Activated CD8-positive, alpha-beta T cell treated with anti-CD3 and anti-CD28 coated beads, Interleukin-2, amount 10 ng/mL, durations not matched to agents 7 days and 5 days (primary cell): Measurements from ENCODE around the gene OPRM1. TPM values are rescaled to one million over a fixed set of nuclear protein-coding genes. Genes with fewer than 3 reads are reported as not detected.
"Not testable (repeated sequence)": the region's sequence is repeated elsewhere in the genome, so short reads cannot be mapped to it uniquely, and the experiment has no call there.

Experiments
- ATAC-seq: fragments of 150-1000 bp; cut with Tn5 transposase; one replicate; pipeline ENCODE4 v1.10.0; 2021; ENCODE audit warnings: moderate library complexity
- CTCF ChIA-PET: fragments of 350-600 bp; sonication (Branson Sonifier 250); formaldehyde crosslinking; loops from one replicate; lab custom pipeline; 2021; ENCODE audit warnings: antibody characterized with exemption; lab: Charles Lee
- POLR2A ChIA-PET: fragments of 350-600 bp; sonication (Branson Sonifier 250); formaldehyde crosslinking; loops from one replicate; lab custom pipeline; 2021; ENCODE audit warnings: antibody characterized with exemption; lab: Charles Lee
- DNase-seq: peaks from one replicate; pipeline ENCODE4 v3.0.0-alpha.2; 2020
- H3K27ac Mint-ChIP-seq: one replicate; pipeline ENCODE4 v1.8.0; 2021; ENCODE audit warnings: mild to moderate bottlenecking, mixed read lengths
- H3K27me3 Mint-ChIP-seq: one replicate; pipeline ENCODE4 v1.8.0; 2021; ENCODE audit warnings: low read depth, mixed read lengths
- H3K36me3 Mint-ChIP-seq: one replicate; pipeline ENCODE4 v1.8.0; 2021; ENCODE audit warnings: low read depth, mixed read lengths
- H3K4me1 Mint-ChIP-seq: one replicate; pipeline ENCODE4 v1.8.0; 2021; ENCODE audit warnings: low read depth, mixed read lengths
- H3K4me3 Mint-ChIP-seq: one replicate; pipeline ENCODE4 v1.8.0; 2021; ENCODE audit warnings: mild to moderate bottlenecking, mixed read lengths
- H3K9me3 Mint-ChIP-seq: one replicate; pipeline ENCODE4 v1.8.0; 2022; ENCODE audit warnings: mixed read lengths; ENCODE audit not compliant: insufficient read depth
- total RNA-seq, 2 experiments: library from RNA; stranded (reverse); gene quantifications; one replicate each; pipeline ENCODE4 v1.2.3, GENCODE V29; 2021

The OPRM1 gene
- total RNA-seq, 2 experiments from 2014 or later, result not detected

- CTCF ChIA-PET, result no interaction called here
- Mint-ChIP-seq H3K9me3 (no peaks in the 10 kb centered on the region), H3K27me3 (no peaks in the 10 kb centered on the region), H3K4me1 (no peaks in the 10 kb centered on the region), H3K4me3 (no peak overlapping the region), H3K27ac (no peak overlapping the region), H3K36me3 (no peaks in the 10 kb centered on the region)
- ATAC-seq, result no peak
- POLR2A ChIA-PET, result no interaction called here
- DNase-seq, result no peak
These were observed 14.1 kb downstream of the OPRM1 start for GRCh38 chr6:154053141-154053540.

GRCh38 chr6:154056536-154056935, 17.5 kb downstream of the OPRM1 start:
- Mint-ChIP-seq H3K9me3 (no peaks in the 10 kb centered on the region), H3K4me3 (no peak overlapping the region), H3K4me1 (no peaks in the 10 kb centered on the region), H3K36me3 (no peaks in the 10 kb centered on the region), H3K27me3 (peaks cover 3% of the 10 kb centered on the region), H3K27ac (no peak overlapping the region)
- DNase-seq, result no peak
- POLR2A ChIA-PET, result no interaction called here
- ATAC-seq, result no peak
- CTCF ChIA-PET, result no interaction called here

- no peaks in the 10 kb centered on the region for H3K4me1 Mint-ChIP-seq
- H3K36me3 Mint-ChIP-seq, result no peaks in the 10 kb centered on the region
- H3K27me3 Mint-ChIP-seq, result peaks cover 3% of the 10 kb centered on the region
- no peak overlapping the region for H3K27ac Mint-ChIP-seq
- CTCF ChIA-PET, result no interaction called here
- POLR2A ChIA-PET, result no interaction called here
- DNase-seq (no peak), ATAC-seq (no peak)
- no peaks in the 10 kb centered on the region for H3K9me3 Mint-ChIP-seq
- H3K4me3 Mint-ChIP-seq, result no peak overlapping the region
These were observed 18.1 kb downstream of the OPRM1 start for GRCh38 chr6:154057098-154057497.

- POLR2A ChIA-PET, result no interaction called here
- Mint-ChIP-seq H3K4me3 (no peak overlapping the region), H3K4me1 (no peaks in the 10 kb centered on the region), H3K9me3 (no peaks in the 10 kb centered on the region), H3K36me3 (no peaks in the 10 kb centered on the region), H3K27me3 (peaks cover 3% of the 10 kb centered on the region), H3K27ac (no peak overlapping the region)
- CTCF ChIA-PET, result no interaction called here
- ATAC-seq, result no peak
- no peak for DNase-seq
These were observed 20.1 kb downstream of the OPRM1 start for GRCh38 chr6:154058963-154059680.

- Mint-ChIP-seq H3K9me3 (no peaks in the 10 kb centered on the region), H3K36me3 (no peaks in the 10 kb centered on the region), H3K27ac (no peak overlapping the region), H3K4me3 (no peak overlapping the region), H3K27me3 (peaks cover 3% of the 10 kb centered on the region), H3K4me1 (no peaks in the 10 kb centered on the region)
- ChIA-PET POLR2A (no interaction called here), CTCF (no interaction called here)
- ATAC-seq (no peak), DNase-seq (no peak)
These were observed 21.0 kb downstream of the OPRM1 start for GRCh38 chr6:154060076-154060475.

- DNase-seq, result no peak
- no peaks in the 10 kb centered on the region for H3K36me3 Mint-ChIP-seq
- H3K27ac Mint-ChIP-seq, result no peak overlapping the region
- H3K27me3 Mint-ChIP-seq, result no peaks in the 10 kb centered on the region
- no peaks in the 10 kb centered on the region for H3K9me3 Mint-ChIP-seq
- ChIA-PET POLR2A (no interaction called here), CTCF (no interaction called here)
- H3K4me1 Mint-ChIP-seq, result no peaks in the 10 kb centered on the region
- no peak overlapping the region for H3K4me3 Mint-ChIP-seq
- ATAC-seq, result no peak
These were observed 31.0 kb downstream of the OPRM1 start for GRCh38 chr6:154070041-154070440.

- H3K36me3 Mint-ChIP-seq, result no peaks in the 10 kb centered on the region
- H3K27me3 Mint-ChIP-seq, result no peaks in the 10 kb centered on the region
- ChIA-PET CTCF (interaction anchor here (0.6 kb wide), 1 partner anchor 21 kb away, joined by 3 read pairs; no protein-coding TSS in a partner anchor), POLR2A (no interaction called here)
- H3K27ac Mint-ChIP-seq, result no peak overlapping the region
- no peaks in the 10 kb centered on the region for H3K4me1 Mint-ChIP-seq
- DNase-seq (no peak), ATAC-seq (no peak)
- no peak overlapping the region for H3K4me3 Mint-ChIP-seq
- no peaks in the 10 kb centered on the region for H3K9me3 Mint-ChIP-seq
These were observed 31.6 kb downstream of the OPRM1 start for GRCh38 chr6:154070657-154071056.

GRCh38 chr6:154071236-154071635, 32.2 kb downstream of the OPRM1 start:
- Mint-ChIP-seq H3K9me3 (no peaks in the 10 kb centered on the region), H3K4me3 (no peak overlapping the region), H3K4me1 (no peaks in the 10 kb centered on the region), H3K27me3 (no peaks in the 10 kb centered on the region), H3K36me3 (no peaks in the 10 kb centered on the region), H3K27ac (no peak overlapping the region)
- DNase-seq (no peak), ATAC-seq (no peak)
- CTCF ChIA-PET, result interaction anchor here (0.6 kb wide), 1 partner anchor 20 kb away, joined by 3 read pairs; no protein-coding TSS in a partner anchor
- POLR2A ChIA-PET, result no interaction called here

- POLR2A ChIA-PET, result no interaction called here
- ATAC-seq (no peak), DNase-seq (no peak)
- Mint-ChIP-seq H3K36me3 (no peaks in the 10 kb centered on the region), H3K4me3 (no peak overlapping the region), H3K27me3 (no peaks in the 10 kb centered on the region), H3K4me1 (no peaks in the 10 kb centered on the region), H3K9me3 (no peaks in the 10 kb centered on the region), H3K27ac (no peak overlapping the region)
- CTCF ChIA-PET, result no interaction called here
These were observed 32.7 kb downstream of the OPRM1 start for GRCh38 chr6:154071711-154072110.

GRCh38 chr6:154078596-154078995, 39.6 kb downstream of the OPRM1 start:
- H3K4me1 Mint-ChIP-seq, H3K27me3 Mint-ChIP-seq, CTCF ChIA-PET, ATAC-seq, POLR2A ChIA-PET, H3K9me3 Mint-ChIP-seq, DNase-seq, H3K4me3 Mint-ChIP-seq, H3K27ac Mint-ChIP-seq, H3K36me3 Mint-ChIP-seq: not testable (repeated sequence)

- ChIA-PET CTCF (no interaction called here), POLR2A (no interaction called here)
- Mint-ChIP-seq H3K27me3 (no peaks in the 10 kb centered on the region), H3K4me3 (no peak overlapping the region), H3K4me1 (no peaks in the 10 kb centered on the region), H3K27ac (no peak overlapping the region), H3K9me3 (no peaks in the 10 kb centered on the region), H3K36me3 (no peaks in the 10 kb centered on the region)
- no peak for ATAC-seq
- DNase-seq, result no peak
These were observed 41.6 kb downstream of the OPRM1 start for GRCh38 chr6:154080461-154081189.

- no peaks in the 10 kb centered on the region for H3K36me3 Mint-ChIP-seq
- CTCF ChIA-PET, result no interaction called here
- no peaks in the 10 kb centered on the region for H3K9me3 Mint-ChIP-seq
- ATAC-seq (no peak), DNase-seq (no peak)
- no peak overlapping the region for H3K4me3 Mint-ChIP-seq
- H3K27me3 Mint-ChIP-seq, result no peaks in the 10 kb centered on the region
- H3K27ac Mint-ChIP-seq, result no peak overlapping the region
- POLR2A ChIA-PET, result no interaction called here
- no peaks in the 10 kb centered on the region for H3K4me1 Mint-ChIP-seq
These were observed 47.5 kb downstream of the OPRM1 start for GRCh38 chr6:154086510-154086909.
